D721Med (cell line): ENCODE measurements around the gene NOX5.

Source experiments
- DNase-seq: peaks from one replicate; pipeline ENCODE4 v3.0.0; 2011; ENCODE audit warnings: low spot score; ENCODE audit not compliant: insufficient read length
- FAIRE-seq: peaks from 2 replicates; lab custom pipeline; 2011; peaks lifted over from hg19 to GRCh38; lab: Jason Lieb, UNC
- CTCF ChIP-seq: IDR thresholded peaks from 2 replicates; pipeline ENCODE4 v1.5.1; 2012; ENCODE audit warnings: mild to moderate bottlenecking, control low read depth; ENCODE audit not compliant: insufficient read depth; ENCODE audit errors: missing control alignments

Gene NOX5

GRCh38 chr15:69032703-69033373 lies 18.3 kb downstream of the NOX5 start:
- DNase-seq, result no peak
- FAIRE-seq, result no peak
- TF ChIP-seq CTCF, result no peak

- no peak for DNase-seq
- TF ChIP-seq CTCF, result no peak
- FAIRE-seq, result peak; percentile 64
Measured at GRCh38 chr15:69034352-69034751, 19.9 kb downstream of the NOX5 start.

- FAIRE-seq, result no peak
- TF ChIP-seq CTCF, result peak; percentile 25
- no peak for DNase-seq
Measured at GRCh38 chr15:69035205-69035917, 20.9 kb downstream of the NOX5 start.

- no peak for TF ChIP-seq CTCF
- FAIRE-seq (no peak), DNase-seq (no peak)
Measured at GRCh38 chr15:69035918-69036258, 21.4 kb downstream of the NOX5 start.

- no peak for TF ChIP-seq CTCF
- DNase-seq (no peak), FAIRE-seq (no peak)
Measured at GRCh38 chr15:69036826-69037225, 22.3 kb downstream of the NOX5 start.

- no peak for FAIRE-seq
- no peak for DNase-seq
- TF ChIP-seq CTCF, result no peak
Measured at GRCh38 chr15:69037482-69037881, 23.0 kb downstream of the NOX5 start.

GRCh38 chr15:69037977-69038376 lies 23.5 kb downstream of the NOX5 start:
- no peak for TF ChIP-seq CTCF
- no peak for FAIRE-seq
- no peak for DNase-seq
